SH-SY5Y (cell line): Measurements from ENCODE around the gene ARG2.

Experiments
- GATA2 ChIP-seq: IDR thresholded peaks from 2 replicates; pipeline ENCODE4 v1.6.1; 2011; ENCODE audit warnings: mild to moderate bottlenecking, low read depth, low read length
- GATA3 ChIP-seq: IDR thresholded peaks from 2 replicates; pipeline ENCODE4 v1.6.1; 2011; ENCODE audit warnings: low read depth, mild to moderate bottlenecking, low read length, moderate library complexity

DNA sequence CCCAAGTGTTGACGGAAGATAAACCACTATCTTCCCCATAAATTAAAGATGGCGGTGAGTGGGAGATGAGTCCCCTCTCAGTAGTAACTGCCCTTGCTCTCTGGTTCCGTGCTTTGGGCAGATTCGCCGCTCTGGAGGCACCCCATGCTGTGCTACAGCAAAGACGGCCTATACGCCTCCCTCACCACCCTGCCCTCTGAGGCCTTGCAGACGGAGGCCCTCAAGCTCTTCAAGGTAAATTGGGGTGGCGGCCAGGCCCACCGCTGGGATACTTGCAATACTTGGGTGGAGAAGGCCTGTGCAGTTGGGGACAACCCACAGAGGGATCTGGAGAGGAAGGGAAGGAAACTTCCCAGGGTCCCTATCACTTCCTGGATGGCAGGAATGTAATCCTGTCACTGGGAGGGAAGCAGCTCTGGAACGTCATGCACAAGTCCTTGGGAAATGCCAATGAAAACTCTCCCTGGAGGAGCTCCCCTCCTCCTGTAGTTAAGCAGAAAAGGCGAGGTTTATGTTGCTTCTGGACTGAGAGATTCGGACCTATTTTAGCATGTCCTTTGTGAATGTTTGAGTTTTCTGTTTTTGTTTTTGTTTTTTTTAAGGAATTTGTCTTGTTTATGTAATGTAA, 42.4 kb upstream of the ARG2 start:
- TF ChIP-seq GATA3: no peak
- TF ChIP-seq GATA2: no peak
